ENCODE results near the gene SIRT4.

DNA sequence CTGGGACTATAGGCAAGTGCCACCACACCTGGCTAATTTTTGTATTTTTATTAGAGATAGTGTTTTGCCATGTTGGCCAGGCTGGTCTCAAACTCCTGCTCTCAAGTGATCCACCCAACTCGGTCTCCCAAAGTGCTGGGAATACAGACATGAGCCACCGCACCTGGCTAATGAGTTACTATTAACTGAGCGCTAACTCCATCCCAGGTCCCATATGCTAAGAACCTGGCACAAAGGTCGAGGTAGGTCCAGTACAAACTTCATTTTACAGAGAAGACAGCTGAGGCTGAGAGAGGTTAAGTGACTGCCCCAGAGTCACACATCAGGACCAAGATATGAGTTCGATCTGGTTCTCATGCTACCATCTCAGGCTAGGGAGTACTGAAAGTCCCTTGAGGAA is 29.9 kb downstream of the SIRT4 start:
- TF ChIP-seq, protein P1, sequence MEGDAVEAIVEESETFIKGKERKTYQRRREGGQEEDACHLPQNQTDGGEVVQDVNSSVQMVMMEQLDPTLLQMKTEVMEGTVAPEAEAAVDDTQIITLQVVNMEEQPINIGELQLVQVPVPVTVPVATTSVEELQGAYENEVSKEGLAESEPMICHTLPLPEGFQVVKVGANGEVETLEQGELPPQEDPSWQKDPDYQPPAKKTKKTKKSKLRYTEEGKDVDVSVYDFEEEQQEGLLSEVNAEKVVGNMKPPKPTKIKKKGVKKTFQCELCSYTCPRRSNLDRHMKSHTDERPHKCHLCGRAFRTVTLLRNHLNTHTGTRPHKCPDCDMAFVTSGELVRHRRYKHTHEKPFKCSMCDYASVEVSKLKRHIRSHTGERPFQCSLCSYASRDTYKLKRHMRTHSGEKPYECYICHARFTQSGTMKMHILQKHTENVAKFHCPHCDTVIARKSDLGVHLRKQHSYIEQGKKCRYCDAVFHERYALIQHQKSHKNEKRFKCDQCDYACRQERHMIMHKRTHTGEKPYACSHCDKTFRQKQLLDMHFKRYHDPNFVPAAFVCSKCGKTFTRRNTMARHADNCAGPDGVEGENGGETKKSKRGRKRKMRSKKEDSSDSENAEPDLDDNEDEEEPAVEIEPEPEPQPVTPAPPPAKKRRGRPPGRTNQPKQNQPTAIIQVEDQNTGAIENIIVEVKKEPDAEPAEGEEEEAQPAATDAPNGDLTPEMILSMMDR (IDR thresholded peaks at IDR 0.05): no peak
- TF ChIP-seq POLR2A (IDR thresholded peaks at IDR 0.05): no peak

Measured in vagina (tissue), 2 donors.